Stimulated activated CD8-positive, alpha-beta memory T cell treated with anti-CD3 and anti-CD28 coated beads, Interleukin-4, amount 100 ng/mL, for 4 hours (primary cell): ENCODE results near the gene KRT85.
A peak's percentile ranks its signal among the peaks of the same experiment; 100 is the strongest.

Source experiments
- DNase-seq, 2 donors: peaks; one replicate each; pipeline ENCODE4 v3.0.0-alpha.2; 2020; ENCODE audit warnings: low read depth in 2 of 2, low spot score in 1 of 2

Gene KRT85

GRCh38 chr12:52395761-52396434 lies 28.6 kb upstream of the KRT85 start:
- no peak for DNase-seq

GRCh38 chr12:52394836-52395405 lies 27.6 kb upstream of the KRT85 start:
- DNase-seq = no peak

- DNase-seq = no peak
Observed at GRCh38 chr12:52392465-52393007, 25.3 kb upstream of the KRT85 start.

- DNase-seq = no peak
Observed at GRCh38 chr12:52391618-52392002, 24.3 kb upstream of the KRT85 start.

- DNase-seq = no peak
Observed at GRCh38 chr12:52390739-52391617, 23.7 kb upstream of the KRT85 start.

- no peak for DNase-seq
Observed at GRCh38 chr12:52389313-52390207, 22.3 kb upstream of the KRT85 start.

GRCh38 chr12:52387859-52388258 lies 20.6 kb upstream of the KRT85 start:
- DNase-seq = no peak

- DNase-seq = no peak
Observed at GRCh38 chr12:52385226-52385702, 18.0 kb upstream of the KRT85 start, which contains the start of gene KRT84. TSS of gene KRT84 (minus strand) at chr12:52385652. CDS start at chr12:52385585, 67 bp downstream.

GRCh38 chr12:52383331-52383730 lies 16.1 kb upstream of the KRT85 start:
- DNase-seq = no peak

GRCh38 chr12:52382854-52383253 lies 15.6 kb upstream of the KRT85 start:
- DNase-seq = no peak

GRCh38 chr12:52381206-52381605 lies 13.9 kb upstream of the KRT85 start:
- no peak for DNase-seq

GRCh38 chr12:52380271-52380694 lies 13.0 kb upstream of the KRT85 start:
- no peak for DNase-seq

GRCh38 chr12:52379536-52379935 lies 12.3 kb upstream of the KRT85 start:
- DNase-seq = no peak

GRCh38 chr12:52378091-52378490 lies 10.8 kb upstream of the KRT85 start:
- no peak for DNase-seq

GRCh38 chr12:52377266-52377665 lies 10.0 kb upstream of the KRT85 start:
- no peak for DNase-seq

- DNase-seq = peak in 1 of 2 donors; percentile 9
Observed at GRCh38 chr12:52372216-52373154, 5.2 kb upstream of the KRT85 start.

GRCh38 chr12:52371716-52372115 lies 4.4 kb upstream of the KRT85 start:
- DNase-seq = no peak

GRCh38 chr12:52370926-52371608 lies 3.8 kb upstream of the KRT85 start:
- DNase-seq = no peak

- no peak for DNase-seq
Observed at GRCh38 chr12:52369809-52370208, 2.5 kb upstream of the KRT85 start.
